Measurements from ENCODE around the gene TMEM255B. TPM values are rescaled to one million over a fixed set of nuclear protein-coding genes. Genes with fewer than 3 reads are reported as not detected.
A peak's percentile ranks its signal among the peaks of the same experiment; 100 is the strongest.

TMEM255B gene
- total RNA-seq, 2 donors from 2014 or later: 0.86 to 1.4 TPM

DNA sequence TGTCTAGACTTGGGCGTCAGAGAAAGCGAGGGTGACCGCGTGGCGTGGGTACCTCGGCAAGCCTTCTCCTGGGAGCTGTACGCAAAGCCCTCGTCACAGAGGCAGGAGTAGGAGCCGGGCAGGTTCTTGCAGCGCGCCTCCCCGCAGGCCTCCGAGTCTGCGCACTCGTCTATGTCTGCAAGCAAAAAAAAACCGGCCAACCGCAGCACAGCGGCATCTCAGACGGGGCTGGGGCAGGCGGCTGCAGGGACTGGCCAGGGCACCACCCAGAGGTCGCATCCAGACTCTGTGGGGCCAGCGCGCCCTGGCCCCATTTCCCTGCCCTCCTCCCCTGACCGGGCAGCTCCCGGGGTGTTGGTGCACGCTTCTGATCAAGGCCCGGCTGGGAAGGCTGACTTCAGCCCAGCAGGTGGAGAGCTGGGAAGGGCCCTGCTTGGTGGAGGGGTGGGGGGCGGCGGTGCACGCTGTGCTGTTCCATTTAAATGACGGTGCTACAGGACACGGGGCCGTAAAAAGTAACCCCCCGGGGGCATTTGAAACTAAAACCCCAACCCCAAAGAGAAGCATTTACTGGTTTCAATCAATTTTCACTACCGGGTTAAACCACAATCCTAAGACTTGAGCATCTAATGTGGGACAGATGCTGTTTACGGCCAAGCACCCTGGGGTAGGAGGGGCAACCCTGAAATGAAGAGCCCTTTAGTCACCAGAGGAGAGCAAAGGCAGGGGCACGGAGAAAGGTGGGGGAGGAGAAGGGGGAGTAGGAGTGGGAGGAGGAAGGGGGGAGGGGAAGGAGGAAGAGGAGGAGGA, 76.6 kb downstream of the TMEM255B start:
- DNase-seq: no peak
- no peak overlapping the region for H3K27ac Mint-ChIP-seq
- ATAC-seq: no peak
- H3K27me3 Mint-ChIP-seq: no peaks in the 10 kb centered on the region
- H3K4me3 Mint-ChIP-seq: no peak overlapping the region
- H3K36me3 Mint-ChIP-seq (ENCODE audit: low read depth): no peaks in the 10 kb centered on the region
- H3K9me3 ChIP-seq (ENCODE audit: control insufficient read depth, low read length, poor library complexity, severe bottlenecking): no peaks in the 10 kb centered on the region
- H3K4me1 Mint-ChIP-seq: no peaks in the 10 kb centered on the region

DNA sequence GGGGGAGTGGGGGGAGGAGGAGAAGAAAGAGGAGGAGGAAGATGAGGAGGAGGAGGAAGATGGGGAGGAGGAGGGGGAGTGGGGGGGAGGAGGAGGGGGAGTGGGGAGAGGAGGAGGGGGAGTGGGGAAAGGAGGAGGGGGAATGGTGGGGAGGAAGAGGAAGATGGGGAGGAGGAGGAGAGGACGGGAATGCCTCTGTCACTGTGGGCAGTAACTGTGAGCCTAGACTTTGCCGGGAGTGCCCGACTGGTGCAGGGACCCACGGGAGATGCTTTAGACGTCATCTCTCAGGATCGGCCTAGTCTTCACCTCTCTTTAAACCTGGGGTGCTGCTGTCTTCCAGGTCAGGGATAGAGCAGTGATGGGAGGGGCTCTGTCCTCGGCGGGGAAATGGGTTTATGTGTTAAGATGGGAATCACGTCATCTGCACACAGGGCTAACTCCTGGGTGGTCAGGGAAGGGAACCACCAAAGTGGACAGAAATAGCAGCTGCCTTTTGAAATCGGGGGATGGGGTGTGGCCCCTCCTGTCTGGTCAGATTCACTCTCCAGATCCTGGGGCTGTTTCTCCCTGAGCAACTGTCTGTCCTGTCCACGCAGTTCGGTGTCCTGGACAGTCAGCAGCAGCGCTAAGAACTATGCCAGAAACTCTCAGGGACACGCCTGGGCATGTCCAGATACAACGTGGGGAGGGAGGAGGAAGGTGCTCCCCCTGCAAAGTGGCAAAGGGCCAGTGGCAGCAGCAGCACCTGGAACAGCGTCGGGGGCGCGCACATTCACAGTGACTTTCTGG, 77.9 kb downstream of the TMEM255B start:
- no peaks in the 10 kb centered on the region for H3K9me3 ChIP-seq (ENCODE audit: control insufficient read depth, low read length, poor library complexity, severe bottlenecking)
- H3K4me3 Mint-ChIP-seq: no peak overlapping the region
- ATAC-seq (no peak), DNase-seq (no peak)
- no peak overlapping the region for H3K27ac Mint-ChIP-seq
- H3K27me3 Mint-ChIP-seq: no peaks in the 10 kb centered on the region
- no peaks in the 10 kb centered on the region for H3K4me1 Mint-ChIP-seq
- no peaks in the 10 kb centered on the region for H3K36me3 Mint-ChIP-seq (ENCODE audit: low read depth)

DNA sequence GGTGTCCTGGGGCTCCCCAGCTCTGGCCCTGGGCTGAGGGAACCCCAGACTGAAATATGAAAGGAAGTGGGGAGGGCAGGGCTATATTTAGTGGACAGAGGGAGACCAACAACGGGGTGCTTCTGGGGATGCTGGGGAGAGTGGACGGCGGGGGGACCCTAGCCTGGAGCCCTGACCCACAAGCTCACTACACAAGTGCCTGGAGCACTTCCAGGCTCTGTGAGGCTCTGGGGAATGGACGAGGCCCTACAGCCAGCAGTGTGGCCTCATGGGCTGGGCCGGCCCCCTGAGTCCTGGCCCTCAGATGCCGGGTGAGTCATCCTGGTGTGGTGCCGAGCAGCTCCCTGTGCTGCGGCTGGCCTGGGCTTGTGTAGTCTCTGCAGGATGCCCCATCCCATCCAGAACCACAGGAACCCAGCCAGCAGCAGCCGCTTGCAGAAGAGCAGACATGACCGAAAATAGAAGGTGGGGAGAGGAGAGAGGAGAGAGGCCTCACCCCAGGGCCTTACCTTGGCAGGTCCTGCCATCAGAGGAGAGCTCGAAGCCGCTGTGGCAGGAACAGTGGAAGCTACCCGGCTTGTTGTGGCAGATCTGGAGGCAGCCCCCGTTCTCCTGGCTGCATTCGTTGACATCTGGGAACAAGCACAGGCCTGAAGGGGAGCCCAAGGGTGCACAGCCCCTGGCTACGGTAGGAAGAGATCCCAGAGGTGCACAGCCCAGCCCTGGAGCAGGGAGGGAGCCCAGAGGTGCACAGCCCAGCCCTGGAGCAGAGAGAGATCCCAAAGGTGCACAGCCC, 78.7 kb downstream of the TMEM255B start:
- H3K27ac Mint-ChIP-seq: no peak overlapping the region

DNA sequence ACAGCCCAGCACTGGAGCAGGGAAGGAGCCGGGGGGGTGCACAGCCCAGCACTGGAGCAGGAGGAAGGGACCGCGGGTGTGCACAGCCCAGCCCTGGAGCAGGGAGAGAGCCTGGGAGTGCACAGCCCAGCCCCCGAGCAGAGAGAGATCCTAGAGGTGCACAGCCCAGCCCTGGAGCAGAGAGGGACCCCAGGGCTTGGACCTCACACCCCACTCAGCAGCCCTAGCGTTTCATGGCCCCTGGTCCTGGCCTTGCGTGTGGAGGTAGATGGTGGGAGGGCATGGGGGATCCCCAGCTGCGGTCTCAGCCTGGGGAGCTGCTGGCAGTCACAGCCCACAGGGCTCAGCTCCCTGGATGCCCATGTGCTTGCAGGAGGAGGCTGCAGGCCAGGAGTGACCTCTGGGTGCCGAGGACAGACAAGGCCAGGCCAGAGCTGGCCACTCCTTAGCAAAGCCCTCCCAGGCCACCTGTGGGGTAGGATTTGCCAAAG, 79.7 kb downstream of the TMEM255B start:
- Mint-ChIP-seq H3K27me3 (no peaks in the 10 kb centered on the region), H3K4me1 (no peaks in the 10 kb centered on the region), H3K27ac (no peak overlapping the region), H3K36me3 (ENCODE audit: low read depth) (no peaks in the 10 kb centered on the region), H3K4me3 (no peak overlapping the region)
- H3K9me3 ChIP-seq (ENCODE audit: control insufficient read depth, low read length, poor library complexity, severe bottlenecking): no peaks in the 10 kb centered on the region
- no peak for DNase-seq
- no peak for ATAC-seq

More for the DNA sequence above, 78.7 kb downstream of the TMEM255B start:
- H3K9me3 ChIP-seq (ENCODE audit: control insufficient read depth, low read length, poor library complexity, severe bottlenecking): no peaks in the 10 kb centered on the region
- Mint-ChIP-seq H3K4me1 (no peaks in the 10 kb centered on the region), H3K27me3 (no peaks in the 10 kb centered on the region), H3K4me3 (no peak overlapping the region), H3K36me3 (ENCODE audit: low read depth) (no peaks in the 10 kb centered on the region)
- DNase-seq (no peak), ATAC-seq (no peak)

DNA sequence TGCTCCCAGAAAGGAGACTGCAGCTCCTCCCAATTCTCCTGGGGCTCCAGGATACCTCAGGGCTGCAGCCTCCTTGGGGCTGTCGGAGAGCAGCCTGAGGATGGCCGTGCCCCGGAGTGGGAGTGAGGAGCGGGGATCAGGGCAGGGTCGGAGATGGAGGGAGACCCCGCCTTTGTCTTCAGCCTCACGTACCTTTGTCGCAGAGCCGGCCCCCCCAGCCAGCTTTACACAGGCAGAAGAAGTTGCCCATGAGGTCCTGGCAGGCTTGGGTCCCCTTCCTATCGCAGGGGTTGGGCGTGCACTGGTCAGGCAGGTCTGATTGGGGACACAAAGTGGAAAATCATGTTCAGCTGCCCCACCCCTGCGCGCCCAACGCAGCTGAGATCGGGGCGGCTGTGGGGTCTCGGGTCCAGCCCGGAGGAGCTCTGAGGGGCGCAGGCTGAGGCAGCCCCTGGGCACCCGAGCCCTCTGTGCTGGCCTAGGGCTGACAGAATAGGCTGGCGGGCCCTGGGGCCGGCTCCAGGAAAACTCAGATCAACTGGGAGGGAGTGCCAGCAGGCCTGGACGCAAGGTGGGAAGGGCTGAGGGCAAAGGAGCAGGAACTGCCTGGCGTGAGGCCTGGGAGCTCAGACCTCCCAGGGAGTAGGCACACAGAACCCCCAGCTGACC, 80.6 kb downstream of the TMEM255B start:
- H3K36me3 Mint-ChIP-seq (ENCODE audit: low read depth): peaks cover 2% of the 10 kb centered on the region
- H3K27me3 Mint-ChIP-seq: no peaks in the 10 kb centered on the region
- no peaks in the 10 kb centered on the region for H3K4me1 Mint-ChIP-seq
- ATAC-seq (no peak), DNase-seq (no peak)
- H3K4me3 Mint-ChIP-seq: no peak overlapping the region
- no peak overlapping the region for H3K27ac Mint-ChIP-seq
- H3K9me3 ChIP-seq (ENCODE audit: control insufficient read depth, low read length, poor library complexity, severe bottlenecking): no peaks in the 10 kb centered on the region

DNA sequence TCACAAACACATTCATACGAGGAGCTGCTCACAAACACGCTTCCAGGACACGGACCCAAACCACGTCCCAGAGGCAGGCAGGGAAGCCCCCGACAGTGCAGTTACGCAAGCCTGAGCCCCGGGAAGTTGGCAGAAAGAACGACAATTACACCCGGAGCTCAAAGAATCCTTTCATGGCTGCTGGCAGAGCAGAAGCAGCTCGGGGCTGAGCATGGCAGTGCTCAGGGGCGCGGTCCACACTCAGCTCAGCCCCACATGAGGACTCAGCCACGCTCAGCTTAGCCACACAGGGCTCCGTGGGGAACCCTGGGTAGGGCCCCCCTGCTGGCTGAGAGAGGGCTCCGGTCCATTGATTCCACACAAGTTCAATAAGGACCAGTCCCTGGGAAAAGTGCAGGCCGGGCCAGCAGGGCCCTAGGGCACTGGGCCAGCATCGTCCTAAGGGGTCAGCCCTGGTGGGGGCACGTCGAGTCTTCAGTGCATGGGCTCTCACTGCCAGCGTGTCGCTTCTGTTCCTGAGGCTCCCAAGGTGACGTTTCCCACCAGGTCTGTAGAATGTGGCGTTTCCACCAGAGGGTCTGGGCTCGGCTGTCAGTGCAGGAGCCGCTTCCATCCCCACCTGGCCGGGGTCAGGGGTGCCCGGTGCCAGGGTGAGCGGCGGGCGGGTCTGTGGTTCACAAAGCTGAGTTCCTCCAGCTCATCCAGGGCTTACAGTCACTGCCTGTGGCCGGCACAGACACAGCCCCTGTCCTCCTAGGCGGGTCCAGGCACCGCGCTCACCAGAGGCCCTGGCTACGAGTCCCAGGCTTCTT, 81.7 kb downstream of the TMEM255B start:
- DNase-seq (no peak), ATAC-seq (no peak)
- H3K27me3 Mint-ChIP-seq: no peaks in the 10 kb centered on the region
- no peak overlapping the region for H3K4me3 Mint-ChIP-seq
- H3K27ac Mint-ChIP-seq: no peak overlapping the region
- peaks cover 3% of the 10 kb centered on the region for H3K4me1 Mint-ChIP-seq
- H3K36me3 Mint-ChIP-seq (ENCODE audit: low read depth): peaks cover 2% of the 10 kb centered on the region
- no peaks in the 10 kb centered on the region for H3K9me3 ChIP-seq (ENCODE audit: control insufficient read depth, low read length, poor library complexity, severe bottlenecking)

DNA sequence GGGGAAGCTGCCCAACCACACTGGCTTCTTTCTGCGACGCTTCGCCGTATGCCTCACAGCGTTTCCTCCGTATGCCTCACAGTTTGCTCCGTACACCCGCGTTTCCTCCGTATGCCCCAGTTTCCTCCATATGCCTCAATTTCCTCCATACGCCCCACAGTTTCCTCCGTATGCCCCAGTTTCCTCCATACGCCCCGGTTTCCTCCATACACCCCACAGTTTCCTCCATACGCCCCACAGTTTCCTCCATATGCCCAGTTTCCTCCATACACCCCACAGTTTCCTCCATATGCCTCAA, 82.3 kb downstream of the TMEM255B start:
- Mint-ChIP-seq H3K27ac (no peak overlapping the region), H3K27me3 (no peaks in the 10 kb centered on the region), H3K4me1 (peaks cover 4% of the 10 kb centered on the region), H3K36me3 (ENCODE audit: low read depth) (peaks cover 2% of the 10 kb centered on the region), H3K4me3 (no peak overlapping the region)
- DNase-seq (no peak), ATAC-seq (peak; percentile 59)
- H3K9me3 ChIP-seq (ENCODE audit: control insufficient read depth, low read length, poor library complexity, severe bottlenecking): no peaks in the 10 kb centered on the region

DNA sequence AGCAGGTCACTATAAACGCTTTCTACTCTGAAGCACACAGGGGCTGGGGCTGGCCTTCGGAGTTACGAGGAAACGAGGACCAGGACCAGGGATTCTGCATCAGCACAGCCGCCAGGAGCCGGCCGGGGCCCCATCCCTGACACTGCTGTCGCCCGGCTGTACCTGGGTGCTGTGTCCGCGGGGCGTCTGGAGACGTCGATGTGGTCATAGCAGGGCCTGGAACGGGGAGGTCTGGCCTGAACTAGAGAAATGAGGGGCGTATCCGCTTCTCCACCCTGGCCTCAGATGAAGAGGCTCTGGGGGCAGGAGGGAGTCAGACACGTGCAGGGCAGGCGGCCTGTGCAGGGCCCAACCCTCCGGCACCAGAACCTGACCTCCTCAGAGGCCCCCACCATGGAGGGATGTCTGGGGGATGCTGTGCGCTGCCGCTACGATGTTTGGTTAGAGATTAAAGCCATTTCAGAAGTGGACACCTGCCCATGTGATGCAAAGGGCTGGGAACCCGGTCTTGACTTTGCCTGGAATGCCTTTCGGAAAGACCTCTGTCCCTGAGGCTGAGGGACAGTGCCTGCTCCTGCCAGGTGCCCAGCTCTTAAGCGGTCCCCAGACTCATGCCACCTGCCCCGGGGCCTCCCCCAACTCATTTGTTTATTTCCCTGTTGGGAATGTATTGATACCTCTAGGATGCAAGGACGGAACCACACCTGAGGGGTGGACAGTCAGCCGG, 83.5 kb downstream of the TMEM255B start:
- H3K4me1 Mint-ChIP-seq: peaks cover 4% of the 10 kb centered on the region
- ATAC-seq: no peak
- no peak overlapping the region for H3K27ac Mint-ChIP-seq

DNA sequence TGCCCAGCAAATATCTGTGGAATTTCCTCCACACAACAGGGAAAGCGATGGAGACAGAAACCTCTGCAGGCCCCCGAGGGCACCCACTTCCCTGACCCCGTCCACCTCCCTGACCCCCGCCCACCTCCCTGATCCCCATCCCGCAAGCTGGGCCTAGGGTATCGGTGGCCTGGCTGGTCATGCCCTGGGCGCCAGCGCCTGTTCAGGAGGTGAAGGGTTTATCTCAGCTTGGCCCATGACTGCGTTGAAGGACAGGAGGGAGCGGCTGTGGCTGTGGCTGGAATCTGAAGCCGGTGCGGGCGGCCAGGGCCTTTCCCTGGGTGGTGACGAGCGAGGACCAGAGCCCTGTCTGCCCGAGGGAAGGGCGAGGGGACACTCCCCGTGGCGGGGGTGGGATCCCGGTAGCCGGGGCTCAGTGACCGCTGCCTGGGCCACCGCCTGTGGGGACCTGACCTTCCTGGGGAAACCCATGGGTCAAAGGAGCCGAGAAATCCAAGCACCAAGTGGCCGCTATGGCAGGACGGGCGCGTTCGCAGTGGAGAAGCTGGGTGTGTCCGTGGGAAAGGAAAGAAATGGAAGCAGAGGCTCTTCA, 84.1 kb downstream of the TMEM255B start:
- Mint-ChIP-seq H3K36me3 (ENCODE audit: low read depth) (peaks cover 2% of the 10 kb centered on the region), H3K27ac (no peak overlapping the region), H3K4me1 (peaks cover 4% of the 10 kb centered on the region), H3K27me3 (no peaks in the 10 kb centered on the region), H3K4me3 (no peak overlapping the region)
- no peak for ATAC-seq
- DNase-seq: no peak
- H3K9me3 ChIP-seq (ENCODE audit: control insufficient read depth, low read length, poor library complexity, severe bottlenecking): no peaks in the 10 kb centered on the region

More for the DNA sequence above, 83.5 kb downstream of the TMEM255B start:
- DNase-seq: no peak
- Mint-ChIP-seq H3K27me3 (no peaks in the 10 kb centered on the region), H3K36me3 (ENCODE audit: low read depth) (peaks cover 2% of the 10 kb centered on the region), H3K4me3 (no peak overlapping the region)
- H3K9me3 ChIP-seq (ENCODE audit: control insufficient read depth, low read length, poor library complexity, severe bottlenecking): no peaks in the 10 kb centered on the region

DNA sequence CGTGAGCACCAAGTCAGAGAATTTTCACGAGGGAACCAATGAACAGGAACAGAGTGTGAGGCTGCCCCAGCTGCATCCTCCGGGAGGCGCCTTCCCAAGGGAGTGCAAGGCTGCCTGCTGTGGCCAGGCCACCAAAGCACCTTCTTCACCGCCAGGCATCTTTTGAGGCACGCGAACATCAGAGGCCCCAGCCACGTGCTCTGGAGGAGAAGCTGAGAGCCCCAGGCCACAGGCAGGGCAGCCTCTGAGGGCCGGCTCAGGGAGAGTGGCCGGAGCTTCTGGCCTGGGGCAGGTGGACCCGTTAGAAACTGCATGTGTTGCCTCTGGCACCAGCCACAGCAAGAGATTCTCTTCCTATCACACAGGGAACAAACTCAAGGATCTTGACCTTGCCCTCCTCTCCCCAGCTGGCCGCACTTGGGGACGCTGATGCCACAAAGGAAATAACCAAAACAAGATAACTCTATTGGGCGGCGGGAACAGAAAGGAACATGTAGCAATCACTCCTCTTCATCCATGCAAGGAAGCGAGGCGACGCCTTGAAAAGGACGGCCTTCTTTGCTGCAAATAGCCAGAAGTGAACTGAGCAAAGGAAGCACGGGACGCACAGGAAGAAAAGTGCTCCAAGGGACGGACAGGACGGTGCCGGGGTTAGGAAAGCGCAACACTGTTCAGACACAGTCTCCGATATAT, 85.0 kb downstream of the TMEM255B start:
- DNase-seq: no peak
- ATAC-seq: no peak
- Mint-ChIP-seq H3K27ac (peak overlapping the region; percentile 72), H3K36me3 (ENCODE audit: low read depth) (peaks cover 2% of the 10 kb centered on the region), H3K4me1 (peaks cover 4% of the 10 kb centered on the region), H3K4me3 (no peak overlapping the region), H3K27me3 (no peaks in the 10 kb centered on the region)
- H3K9me3 ChIP-seq (ENCODE audit: control insufficient read depth, low read length, poor library complexity, severe bottlenecking): no peaks in the 10 kb centered on the region

DNA sequence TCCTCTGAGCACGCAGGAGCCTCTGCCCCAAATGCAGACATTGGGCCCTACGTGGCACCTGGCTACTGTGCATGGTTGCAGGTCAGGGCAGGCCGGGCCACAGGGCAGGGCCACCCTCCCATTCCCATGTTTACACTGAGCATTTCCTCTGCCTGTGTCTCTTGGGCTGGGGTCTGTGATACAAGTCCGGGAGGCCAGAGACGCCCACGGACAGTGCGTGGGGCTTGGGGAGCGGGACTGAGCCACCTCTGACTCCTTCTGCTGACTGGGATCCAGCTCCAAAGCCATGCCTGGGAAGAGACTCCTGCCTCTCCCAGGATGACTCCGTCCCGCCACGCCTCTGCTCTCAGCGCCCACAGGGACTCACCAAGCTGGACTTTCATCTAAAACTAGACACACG, 86.0 kb downstream of the TMEM255B start:
- DNase-seq (no peak), ATAC-seq (no peak)
- no peak overlapping the region for H3K4me3 Mint-ChIP-seq
- no peaks in the 10 kb centered on the region for H3K27me3 Mint-ChIP-seq
- peaks cover 4% of the 10 kb centered on the region for H3K4me1 Mint-ChIP-seq
- peaks cover 2% of the 10 kb centered on the region for H3K36me3 Mint-ChIP-seq (ENCODE audit: low read depth)
- H3K27ac Mint-ChIP-seq: no peak overlapping the region
- no peaks in the 10 kb centered on the region for H3K9me3 ChIP-seq (ENCODE audit: control insufficient read depth, low read length, poor library complexity, severe bottlenecking)
